A673 (cell line): ENCODE measurements around the gene VWA2. TPM values are rescaled to one million over a fixed set of nuclear protein-coding genes. Genes with fewer than 3 reads are reported as not detected.

Experiments
- BruUV-seq: library from RNA; stranded (reverse); fragments of 400-500 nt; replicated peaks from 2 replicates; lab custom pipeline; 2021; lab: Mats Ljungman, UMichigan
- CTCF ChIA-PET: fragments of 300-600 bp; sonication (Branson Sonifier 250); formaldehyde crosslinking; loops from one replicate; lab custom pipeline; 2022; ENCODE audit warnings: antibody characterized with exemption; lab: Charles Lee
- POLR2A ChIA-PET: fragments of 300-600 bp; sonication (Branson Sonifier 250); formaldehyde crosslinking; loops from one replicate; lab custom pipeline; 2022; ENCODE audit warnings: antibody characterized with exemption; ENCODE audit not compliant: low non-redundant PET; lab: Charles Lee
- DNase-seq: peaks from one replicate; pipeline ENCODE4 v3.0.0-alpha.2; 2015; ENCODE audit warnings: low spot score
- H3K27ac ChIP-seq: fragments of 200-600 bp; sonication (generic); 2 replicates; pipeline ENCODE4 v1.5.1; 2016; ENCODE audit warnings: mixed run types, low read depth, mild to moderate bottlenecking, mixed read lengths, antibody characterized with exemption, low read length; ENCODE audit not compliant: poor library complexity, severe bottlenecking
- H3K27me3 ChIP-seq: fragments of 200-600 bp; sonication (generic); replicated peaks from 2 replicates; pipeline ENCODE4 v1.6.1; 2017; ENCODE audit warnings: mixed run types, low read depth, mild to moderate bottlenecking, mixed read lengths, antibody characterized with exemption, low read length; ENCODE audit not compliant: insufficient read depth, poor library complexity
- H3K36me3 ChIP-seq: fragments of 200-600 bp; sonication (generic); 2 replicates; pipeline ENCODE4 v1.6.1; 2016; ENCODE audit warnings: mixed run types, mild to moderate bottlenecking, mixed read lengths, antibody characterized with exemption, low read length; ENCODE audit not compliant: insufficient read depth, poor library complexity, severe bottlenecking
- H3K4me1 ChIP-seq: fragments of 200-600 bp; sonication (generic); 2 replicates; pipeline ENCODE4 v1.6.1; 2017; ENCODE audit warnings: mixed run types, mild to moderate bottlenecking, mixed read lengths, antibody characterized with exemption, low read length; ENCODE audit not compliant: insufficient read depth, poor library complexity, severe bottlenecking
- H3K4me3 ChIP-seq: fragments of 200-600 bp; sonication (generic); 2 replicates; pipeline ENCODE4 v1.5.1; 2016; ENCODE audit warnings: low read depth, mixed run types, mild to moderate bottlenecking, mixed read lengths, low read length; ENCODE audit not compliant: poor library complexity, severe bottlenecking
- H3K9me3 ChIP-seq: fragments of 200-600 bp; sonication (generic); 2 replicates; pipeline ENCODE4 v1.6.1; 2016; ENCODE audit warnings: mixed run types, low read depth, mild to moderate bottlenecking, mixed read lengths, antibody characterized with exemption, low read length; ENCODE audit not compliant: poor library complexity, severe bottlenecking
- EZH2 ChIP-seq: fragments of 200-600 bp; sonication (generic); IDR thresholded peaks from 2 replicates; pipeline ENCODE4 v1.6.1; 2017; ENCODE audit warnings: borderline replicate concordance, low read depth, mild to moderate bottlenecking, mixed read lengths, antibody characterized with exemption, low read length; ENCODE audit not compliant: poor library complexity, severe bottlenecking
- intact Hi-C: fragments of 100-400 bp; cut with micrococcal nuclease; formaldehyde crosslinking; loops from one replicate; pipeline ENCODE4 v1.10.0; 2022; ENCODE audit not compliant: unreplicated experiment
- total RNA-seq: library from RNA; stranded (reverse); gene quantifications from 2 replicates; pipeline ENCODE4 v1.2.3, GENCODE V29; 2021
- TF ChIP-seq, protein P1 (sequence below): fragments of 300-800, 200-600 bp; sonication (generic); conservative IDR thresholded peaks from 2 replicates; pipeline ENCODE4 v1.5.1; 2017; ENCODE audit warnings: low read depth, mild to moderate bottlenecking, antibody characterized with exemption, low read length, moderate library complexity, mixed read lengths

The VWA2 gene
- total RNA-seq, 1 experiment from 2014 or later: not detected

- H3K4me3 ChIP-seq: no peak overlapping the region
- DNase-seq: no peak
- ChIA-PET POLR2A (no interaction called here), CTCF (no interaction called here)
- H3K36me3 ChIP-seq: no peaks in the 10 kb centered on the region
- no peaks in the 10 kb centered on the region for H3K4me1 ChIP-seq
- H3K27ac ChIP-seq: no peak overlapping the region
- BruUV-seq: no TSS peak
- intact Hi-C loops: no loop called here
- no peak for TF ChIP-seq EZH2
- TF ChIP-seq, protein P1, sequence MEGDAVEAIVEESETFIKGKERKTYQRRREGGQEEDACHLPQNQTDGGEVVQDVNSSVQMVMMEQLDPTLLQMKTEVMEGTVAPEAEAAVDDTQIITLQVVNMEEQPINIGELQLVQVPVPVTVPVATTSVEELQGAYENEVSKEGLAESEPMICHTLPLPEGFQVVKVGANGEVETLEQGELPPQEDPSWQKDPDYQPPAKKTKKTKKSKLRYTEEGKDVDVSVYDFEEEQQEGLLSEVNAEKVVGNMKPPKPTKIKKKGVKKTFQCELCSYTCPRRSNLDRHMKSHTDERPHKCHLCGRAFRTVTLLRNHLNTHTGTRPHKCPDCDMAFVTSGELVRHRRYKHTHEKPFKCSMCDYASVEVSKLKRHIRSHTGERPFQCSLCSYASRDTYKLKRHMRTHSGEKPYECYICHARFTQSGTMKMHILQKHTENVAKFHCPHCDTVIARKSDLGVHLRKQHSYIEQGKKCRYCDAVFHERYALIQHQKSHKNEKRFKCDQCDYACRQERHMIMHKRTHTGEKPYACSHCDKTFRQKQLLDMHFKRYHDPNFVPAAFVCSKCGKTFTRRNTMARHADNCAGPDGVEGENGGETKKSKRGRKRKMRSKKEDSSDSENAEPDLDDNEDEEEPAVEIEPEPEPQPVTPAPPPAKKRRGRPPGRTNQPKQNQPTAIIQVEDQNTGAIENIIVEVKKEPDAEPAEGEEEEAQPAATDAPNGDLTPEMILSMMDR: no peak
- H3K9me3 ChIP-seq: no peaks in the 10 kb centered on the region
- no peaks in the 10 kb centered on the region for H3K27me3 ChIP-seq
Measured at GRCh38 chr10:114289096-114289436, 50.0 kb downstream of the VWA2 start.

GRCh38 chr10:114290038-114290437, 51.0 kb downstream of the VWA2 start:
- DNase-seq: no peak
- ChIA-PET CTCF (interaction anchor here (2.1 kb wide), 1 partner anchor 14 kb away, joined by 7 read pairs; no protein-coding TSS in a partner anchor), POLR2A (no interaction called here)
- intact Hi-C loops: no loop called here
- Histone ChIP-seq H3K9me3 (no peaks in the 10 kb centered on the region), H3K36me3 (no peaks in the 10 kb centered on the region), H3K4me3 (no peak overlapping the region), H3K27me3 (no peaks in the 10 kb centered on the region), H3K27ac (no peak overlapping the region), H3K4me1 (no peaks in the 10 kb centered on the region)
- TF ChIP-seq, protein P1: no peak
- no peak for TF ChIP-seq EZH2
- BruUV-seq: no TSS peak

DNA sequence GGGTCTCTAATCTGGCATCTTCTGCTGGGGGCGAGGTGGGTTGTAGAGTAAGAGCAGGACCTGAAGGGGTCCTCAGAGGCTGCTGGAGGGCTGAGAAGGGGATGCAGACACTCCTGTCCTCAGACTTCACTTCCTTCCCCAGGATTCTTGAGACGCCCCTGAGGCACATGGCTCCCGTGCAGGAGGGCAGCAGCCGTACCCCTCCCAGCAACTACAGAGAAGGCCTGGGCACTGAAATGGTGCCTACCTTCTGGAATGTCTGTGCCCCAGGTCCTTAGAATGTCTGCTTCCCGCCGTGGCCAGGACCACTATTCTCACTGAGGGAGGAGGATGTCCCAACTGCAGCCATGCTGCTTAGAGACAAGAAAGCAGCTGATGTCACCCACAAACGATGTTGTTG, 52.0 kb downstream of the VWA2 start:
- no peak for DNase-seq
- ChIA-PET POLR2A (no interaction called here), CTCF (interaction anchor here (2.1 kb wide), 1 partner anchor 13 kb away, joined by 7 read pairs; no protein-coding TSS in a partner anchor)
- Histone ChIP-seq H3K4me3 (no peak overlapping the region), H3K9me3 (peaks cover 8% of the 10 kb centered on the region), H3K27ac (no peak overlapping the region), H3K27me3 (no peaks in the 10 kb centered on the region), H3K4me1 (no peaks in the 10 kb centered on the region), H3K36me3 (no peaks in the 10 kb centered on the region)
- BruUV-seq: no TSS peak
- intact Hi-C loops: no loop called here
- no peak for TF ChIP-seq EZH2
- TF ChIP-seq, protein P1: no peak
